HG03139 (cell line): ENCODE measurements around the gene SLC41A1.

ENCODE experiments used
- ATAC-seq: cut with Tn5 transposase; IDR thresholded peaks from one replicate; pipeline ENCODE4 v1.9.1; 2021; ENCODE audit not compliant: unreplicated experiment

Gene SLC41A1

DNA sequence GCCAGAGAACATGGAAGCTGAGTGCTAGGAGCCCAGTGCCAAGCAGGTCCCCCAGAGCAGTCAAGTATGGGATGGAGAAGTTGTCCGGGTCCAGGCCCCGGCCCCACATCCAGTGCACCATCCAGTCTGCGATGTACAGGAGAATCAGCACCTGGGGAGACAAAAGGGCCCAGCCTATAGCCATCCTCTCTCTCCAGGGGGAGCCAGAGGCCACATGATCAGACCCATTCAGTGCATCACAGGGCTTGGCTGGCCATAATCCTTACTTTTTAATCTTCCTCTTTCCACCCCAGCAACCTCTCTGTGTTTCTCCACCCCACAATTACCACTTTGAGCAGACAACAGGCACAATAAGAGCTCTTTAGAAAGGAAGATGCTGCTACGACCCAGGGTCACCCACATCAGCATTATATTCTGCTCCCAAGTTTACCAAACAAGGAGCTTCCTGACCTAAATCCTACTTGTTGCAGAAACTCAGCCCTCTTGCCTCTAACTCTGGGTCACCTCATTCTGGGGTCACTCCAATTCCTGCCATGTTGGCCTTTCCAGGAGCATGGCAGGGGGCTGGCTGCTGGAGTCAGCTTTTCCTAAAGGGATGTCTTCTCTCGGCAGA, 21.3 kb downstream of the SLC41A1 start:
- ATAC-seq: peak; percentile 60

DNA sequence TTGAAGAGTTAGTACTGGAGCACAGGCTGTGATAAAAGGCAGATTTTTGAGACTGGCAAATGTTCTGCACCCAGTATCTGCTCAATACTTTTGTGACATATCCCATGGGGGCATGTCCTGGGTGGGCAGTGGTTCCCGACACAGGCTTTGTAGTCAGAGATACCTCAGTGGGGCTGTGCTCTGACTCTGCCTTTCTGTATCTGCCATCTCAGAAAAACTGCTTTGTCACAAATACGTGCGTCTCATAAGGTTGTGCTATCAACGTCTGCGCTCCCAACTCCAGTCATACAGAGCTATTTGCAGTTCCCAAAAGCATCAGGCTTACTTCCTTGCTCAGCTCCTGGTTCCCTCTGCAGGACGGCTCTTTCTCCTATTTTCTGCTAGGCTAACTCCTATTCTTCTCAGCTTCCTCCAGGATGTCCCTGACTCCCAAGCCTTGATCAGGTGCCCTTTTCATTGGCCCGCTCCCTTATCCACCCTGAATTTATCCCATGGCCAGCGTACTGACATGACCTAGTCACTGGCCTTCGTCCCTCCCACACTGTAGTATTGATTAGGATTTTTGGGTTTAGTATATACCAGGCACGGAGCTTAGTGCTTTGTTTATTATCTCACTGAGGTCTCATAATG, 25.6 kb downstream of the SLC41A1 start:
- ATAC-seq: no peak

DNA sequence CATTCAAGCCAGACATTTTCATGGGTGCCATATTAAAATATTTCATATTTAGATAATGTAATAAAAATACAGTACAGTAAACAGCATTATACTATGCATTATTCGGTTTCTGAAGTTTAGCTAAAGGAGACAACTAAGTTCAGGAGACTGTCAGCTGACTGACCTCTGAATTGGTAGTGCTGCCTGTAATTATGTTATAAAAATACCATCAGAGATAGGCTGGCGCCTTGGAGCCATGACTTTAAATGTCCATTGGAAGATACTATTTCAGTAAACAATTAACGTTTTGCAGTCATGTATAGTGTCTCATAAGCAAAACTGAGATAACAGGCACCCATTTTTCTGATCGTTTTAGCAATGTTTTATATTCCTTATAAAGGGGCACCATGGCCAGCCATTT, 26.4 kb downstream of the SLC41A1 start:
- ATAC-seq: no peak

DNA sequence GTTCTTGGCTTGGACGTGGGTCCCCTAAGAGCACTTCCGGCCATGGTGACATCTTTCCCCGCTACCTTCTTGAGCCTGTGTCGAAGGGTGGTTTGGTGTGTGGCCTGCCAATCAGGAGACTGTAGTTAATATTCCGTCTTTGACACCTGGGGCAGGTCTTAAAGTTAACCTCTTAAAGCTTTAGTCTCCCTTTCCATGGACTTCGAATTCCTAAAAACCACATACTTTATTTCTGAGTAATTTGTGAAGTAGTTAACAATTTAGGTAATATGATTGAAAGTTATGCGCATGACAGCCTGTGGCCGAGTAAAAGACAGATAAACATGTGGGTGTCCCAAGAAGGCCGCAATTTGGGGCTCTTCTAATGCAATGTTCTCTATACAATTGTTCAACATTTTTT, 27.6 kb downstream of the SLC41A1 start:
- no peak for ATAC-seq

DNA sequence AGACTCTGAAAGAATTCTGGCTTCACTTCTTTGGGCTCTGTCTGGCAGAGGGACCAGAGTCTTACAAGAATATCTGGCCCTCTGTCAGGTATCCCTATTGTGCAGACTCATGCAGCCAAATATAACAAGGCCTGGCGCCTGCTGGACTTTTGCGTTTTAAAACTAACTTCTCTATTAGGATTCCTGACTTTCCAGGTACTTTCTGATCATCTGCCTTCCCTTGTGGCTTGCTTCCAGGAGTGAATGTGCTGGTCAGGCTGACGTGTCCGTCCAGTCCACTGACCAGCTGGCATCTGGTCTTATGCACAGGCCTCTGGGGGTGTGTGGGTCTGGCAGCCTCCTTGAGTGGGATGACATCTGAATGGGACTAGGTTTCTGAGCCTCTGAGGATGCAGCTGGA, 29.1 kb downstream of the SLC41A1 start:
- no peak for ATAC-seq

DNA sequence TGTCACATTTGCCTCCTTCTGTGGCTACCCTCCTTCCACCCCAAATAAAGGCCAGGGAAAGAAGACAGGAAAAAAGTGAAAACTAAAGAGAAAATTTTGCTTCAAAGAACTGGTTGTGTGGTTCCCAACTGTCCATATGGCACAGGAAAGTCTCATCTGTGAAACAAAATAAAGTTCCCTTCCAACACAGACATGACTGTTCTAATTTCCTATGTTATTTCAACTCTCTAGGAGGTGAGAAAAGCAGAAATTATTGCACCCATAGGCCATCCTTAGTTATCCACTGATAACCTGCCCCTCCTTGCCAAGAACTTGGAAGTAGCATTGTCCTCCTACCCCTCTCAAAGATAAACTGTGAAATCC, 29.6 kb downstream of the SLC41A1 start:
- ATAC-seq: no peak

DNA sequence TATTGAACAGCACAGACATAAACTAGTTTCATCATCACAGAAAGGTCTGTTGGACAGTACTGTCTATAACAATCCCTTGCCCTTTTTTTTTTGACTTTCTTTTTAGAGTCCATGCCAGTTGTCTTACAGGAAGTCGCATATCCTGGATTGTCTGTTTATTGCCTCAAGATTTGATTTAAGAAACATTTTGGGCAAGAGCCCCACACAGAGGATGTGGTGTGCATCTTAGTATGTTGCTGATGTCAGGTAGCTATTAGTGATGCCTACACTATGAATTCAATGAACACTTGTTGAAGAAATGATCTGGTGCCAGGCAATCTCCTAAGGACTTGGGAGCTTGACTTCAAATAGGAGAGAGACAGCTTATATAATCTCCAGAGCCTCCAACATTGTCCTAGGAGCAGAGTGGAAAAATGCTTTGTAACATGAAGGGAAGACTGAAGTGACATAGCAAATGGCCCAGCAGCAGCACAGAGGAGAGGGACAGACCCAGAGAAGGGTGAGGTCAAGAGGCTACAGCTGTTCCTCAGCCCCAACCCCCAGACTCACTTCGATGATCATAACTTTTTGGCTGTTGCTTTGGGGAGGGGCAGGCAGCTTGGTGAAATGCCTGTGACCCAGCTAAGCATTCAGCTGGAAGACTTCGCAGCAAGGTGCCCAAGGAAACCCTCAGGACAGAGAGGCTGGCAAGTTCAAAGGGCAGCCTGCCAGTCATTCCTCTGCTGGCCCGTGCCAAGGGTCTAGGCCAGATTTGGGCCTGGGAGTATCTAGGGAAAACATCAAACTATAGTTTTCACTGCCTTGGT, 30.2 kb downstream of the SLC41A1 start:
- no peak for ATAC-seq

DNA sequence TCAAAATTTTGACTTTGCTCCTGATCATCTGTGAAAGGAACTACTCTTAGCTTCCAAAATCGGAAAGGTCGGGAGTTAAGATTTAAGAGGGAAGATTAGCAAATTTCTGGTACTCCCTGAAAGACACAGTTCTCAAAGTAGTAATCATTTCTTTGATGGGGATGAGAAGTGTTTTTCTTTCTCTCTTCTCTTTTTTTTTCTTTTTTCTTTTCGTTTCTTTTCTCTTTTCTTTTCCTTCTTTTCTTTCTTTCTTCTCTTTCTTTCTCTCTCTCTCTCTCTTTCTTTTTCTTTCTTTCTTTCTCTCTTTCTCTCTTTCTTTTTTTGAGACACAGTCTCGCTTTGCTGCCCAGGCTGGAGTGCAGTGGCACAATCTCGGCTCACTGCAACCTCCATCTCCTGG, 32.7 kb downstream of the SLC41A1 start:
- ATAC-seq: no peak

DNA sequence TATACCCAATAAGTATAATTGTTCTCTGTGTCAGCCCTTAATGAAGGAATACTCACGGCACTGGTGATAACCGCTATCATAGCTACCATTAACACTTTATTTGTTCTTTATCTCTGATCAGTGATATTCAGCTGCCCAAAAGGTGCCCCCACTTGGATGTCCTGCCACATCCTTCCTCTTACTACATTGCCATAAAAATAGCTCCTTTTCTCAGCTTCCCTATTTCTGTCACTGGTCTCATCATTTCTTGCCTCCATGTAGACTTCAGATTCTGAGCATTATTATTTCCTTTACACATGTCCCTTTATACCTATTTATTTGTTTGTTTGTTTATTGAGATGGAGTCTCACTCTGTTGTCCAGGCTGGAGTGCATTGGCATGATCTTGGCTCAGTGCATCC, 35.0 kb downstream of the SLC41A1 start:
- no peak for ATAC-seq

DNA sequence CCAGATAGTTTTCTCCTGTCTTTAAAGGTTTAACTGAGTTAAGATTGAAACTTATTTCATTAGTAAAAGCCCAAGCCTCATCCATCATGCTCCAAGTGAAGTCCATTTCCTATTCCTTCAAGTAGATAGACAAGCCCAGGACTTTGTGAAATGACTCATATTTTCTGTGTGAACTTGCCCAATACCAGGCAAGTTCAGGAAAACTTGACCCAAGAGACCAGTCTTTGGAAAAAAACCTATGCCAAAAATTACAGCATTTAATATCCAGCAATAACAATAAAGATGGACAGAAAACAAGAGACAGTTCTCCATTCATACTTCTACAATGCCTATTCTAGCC, 37.3 kb downstream of the SLC41A1 start:
- ATAC-seq: no peak

DNA sequence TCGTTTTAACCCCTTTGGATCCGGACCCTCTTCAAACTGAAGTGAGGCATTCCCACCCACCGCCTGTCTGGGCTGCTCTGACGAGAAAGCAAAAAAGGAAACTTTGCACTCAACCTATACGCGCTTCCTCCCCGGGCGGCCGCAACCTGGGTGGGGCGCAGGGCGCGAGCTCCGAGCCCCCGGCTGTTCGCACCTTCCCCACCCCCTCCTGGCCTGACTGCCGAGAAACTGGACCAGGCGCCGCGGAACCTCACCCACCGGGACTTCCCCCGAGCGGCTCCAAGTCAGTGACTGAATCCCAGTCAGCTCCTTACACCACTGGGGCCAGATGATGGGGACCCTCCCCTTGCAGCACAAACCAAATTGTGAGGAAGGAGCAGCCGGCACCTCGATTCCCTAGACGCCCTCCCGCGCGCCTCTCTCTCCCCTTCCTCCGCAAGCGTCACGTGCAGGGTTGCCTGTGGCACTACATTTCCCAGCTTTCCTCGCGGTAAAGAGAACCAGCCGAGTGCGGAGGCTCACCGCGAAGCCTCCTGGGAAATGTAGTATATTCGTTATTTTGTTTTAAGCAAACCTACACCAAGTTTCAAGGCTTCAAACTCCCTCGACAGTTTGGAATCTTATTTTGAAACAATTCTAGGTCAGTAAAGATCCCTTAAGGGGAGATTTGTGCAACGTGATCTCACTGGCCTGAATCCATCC, 37.8 kb downstream of the SLC41A1 start, which contains the start of gene RAB29:
RAB29 (minus strand) TSS at position 468 of the 702 bp plus-strand sequence. CDS start 526 bp downstream, outside the sequence.
- ATAC-seq: peak; percentile 79

DNA sequence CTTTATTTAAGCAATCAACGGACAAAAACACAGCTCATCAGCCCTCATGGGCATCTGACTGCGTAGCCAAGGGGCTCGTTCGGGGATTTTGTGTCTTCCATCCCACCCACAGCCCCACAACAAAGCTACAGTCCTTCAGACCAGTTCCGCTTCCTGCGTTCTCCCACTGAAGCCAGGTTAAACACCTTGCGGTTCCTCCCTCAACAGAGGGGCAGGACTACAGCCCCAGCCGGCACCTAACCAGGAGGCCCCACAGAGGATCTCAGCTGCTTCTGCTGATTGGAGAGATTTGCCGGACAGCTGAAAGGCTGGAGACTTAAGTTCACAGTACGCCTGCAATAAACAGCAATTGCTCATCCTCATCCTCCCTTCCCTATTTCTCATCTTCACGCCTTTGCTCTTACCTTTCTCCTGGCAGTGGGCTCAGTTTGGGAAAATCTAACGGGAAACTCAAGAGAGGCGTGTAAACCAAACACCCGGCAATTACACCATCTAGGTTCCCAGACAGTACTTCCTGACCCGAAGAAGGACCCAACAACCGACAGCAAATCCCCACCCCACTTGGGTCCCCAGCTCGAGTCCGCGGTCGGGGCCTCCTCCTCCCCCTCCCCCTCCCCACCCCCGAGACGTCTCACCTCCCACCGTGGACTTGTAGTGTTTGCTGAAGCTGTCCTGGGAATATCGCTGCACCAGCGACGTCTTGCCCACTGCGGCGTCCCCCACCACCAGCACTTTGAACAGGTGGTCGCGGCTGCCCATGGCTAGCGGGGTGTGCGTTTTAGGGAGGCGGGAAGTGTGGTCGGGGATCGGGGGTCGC, 38.6 kb downstream of the SLC41A1 start:
- ATAC-seq: no peak

DNA sequence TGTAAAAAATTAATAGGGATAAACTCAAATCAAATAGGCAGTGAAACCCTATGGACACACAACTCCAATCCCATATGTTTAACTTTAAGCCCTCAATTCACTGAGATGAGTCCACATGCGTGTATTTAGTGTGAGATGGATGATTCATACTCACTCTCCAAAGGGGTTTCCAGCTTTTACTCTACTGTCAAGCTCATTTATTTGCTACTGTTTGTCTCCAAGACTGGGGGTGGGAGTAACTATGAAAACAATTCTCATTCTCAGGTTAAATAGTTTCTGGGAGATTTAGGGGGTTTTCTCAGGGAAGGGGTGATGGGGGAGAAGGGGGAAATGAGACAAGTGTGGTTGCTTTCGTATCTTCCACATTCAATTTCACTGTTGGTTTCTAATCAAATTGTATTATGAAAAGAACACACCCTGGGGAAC, 40.4 kb downstream of the SLC41A1 start:
- ATAC-seq: no peak

DNA sequence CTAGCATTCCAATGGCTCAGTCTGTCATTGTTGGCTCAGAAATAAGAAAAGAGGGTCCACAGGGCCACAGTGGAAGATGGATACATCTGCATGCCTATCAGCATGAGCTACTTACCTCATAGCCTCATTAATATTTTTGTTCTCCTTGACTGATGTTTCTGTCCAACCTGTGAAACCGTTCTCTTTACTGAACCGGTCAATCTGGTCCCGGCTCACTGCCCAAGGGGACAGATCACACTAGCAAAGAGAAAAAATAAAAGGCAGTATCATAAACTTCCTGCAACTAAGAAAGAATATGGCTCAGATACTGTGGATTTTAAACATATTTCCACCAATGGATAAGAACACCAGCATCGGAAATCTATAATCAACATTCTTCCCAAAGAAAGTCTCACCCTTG, 42.4 kb downstream of the SLC41A1 start:
- no peak for ATAC-seq

DNA sequence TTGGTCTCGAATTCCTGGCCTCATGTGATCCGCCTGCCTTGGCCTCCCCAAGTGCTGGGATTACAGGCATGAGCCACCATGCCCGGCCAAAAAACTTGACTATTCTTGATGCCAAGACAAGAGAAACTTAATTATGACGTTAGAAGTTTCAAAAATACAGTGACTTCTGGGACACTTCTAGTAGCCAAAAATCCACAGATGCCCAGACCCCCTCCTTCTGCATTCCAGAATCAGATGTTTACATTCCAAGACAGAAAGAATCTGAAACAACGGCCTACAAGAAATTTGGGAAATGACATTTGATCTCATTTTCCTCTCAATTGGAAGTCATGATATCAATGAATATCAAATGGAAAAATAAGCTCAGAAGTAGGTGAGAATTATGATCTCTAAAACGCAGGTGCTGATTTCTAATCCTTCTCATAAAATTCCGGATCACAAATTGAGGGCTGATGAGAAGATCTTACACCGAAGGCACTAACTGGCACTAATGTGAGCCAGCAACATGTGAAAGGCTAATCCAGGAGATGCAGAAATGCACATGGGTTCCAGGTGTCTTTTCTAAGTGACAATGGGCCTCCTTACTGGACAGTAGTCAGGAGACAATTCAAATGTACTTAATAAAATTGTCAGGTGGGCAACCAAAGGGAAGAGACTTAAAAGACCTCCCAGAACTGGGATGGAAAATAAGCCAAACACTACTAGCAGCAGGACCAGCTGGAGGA, 43.2 kb downstream of the SLC41A1 start:
- no peak for ATAC-seq

DNA sequence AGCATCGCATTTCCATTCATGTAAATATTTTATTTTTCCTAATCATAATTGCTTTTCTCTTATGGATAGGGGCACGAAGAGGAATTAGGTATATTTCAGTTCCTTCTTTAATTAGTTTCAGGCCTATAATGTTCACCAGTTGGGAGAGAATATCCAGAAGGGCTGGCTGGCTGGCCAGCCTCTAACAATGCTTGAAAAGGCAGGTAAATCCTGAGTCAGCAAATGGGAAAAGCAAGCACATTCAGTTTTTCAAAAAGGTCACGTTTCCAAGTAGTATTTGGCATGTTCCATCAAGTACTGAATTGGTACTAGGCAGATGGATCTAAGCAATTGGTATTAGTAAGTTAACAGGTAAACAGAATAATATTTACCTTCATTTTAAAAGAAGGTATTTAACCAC, 45.8 kb downstream of the SLC41A1 start:
- ATAC-seq: no peak

DNA sequence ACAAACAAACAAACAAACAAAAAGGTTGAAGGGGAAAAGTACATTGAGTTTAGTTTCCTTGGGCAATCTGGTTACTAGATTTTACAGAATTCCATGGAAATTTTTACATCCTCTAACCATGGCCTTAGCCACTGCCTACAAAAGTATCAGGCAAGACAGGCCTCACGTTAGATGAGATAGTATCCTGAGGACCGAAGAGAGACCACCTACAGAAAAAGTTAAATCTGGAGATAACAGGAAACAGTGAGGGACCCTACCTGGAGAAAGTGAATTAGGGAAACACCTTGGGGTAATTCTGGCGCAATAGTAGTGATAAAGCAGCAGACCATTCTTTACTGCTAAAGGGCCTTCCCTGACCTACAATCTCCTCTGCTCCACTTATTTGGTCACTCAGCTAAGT, 46.4 kb downstream of the SLC41A1 start:
- no peak for ATAC-seq

DNA sequence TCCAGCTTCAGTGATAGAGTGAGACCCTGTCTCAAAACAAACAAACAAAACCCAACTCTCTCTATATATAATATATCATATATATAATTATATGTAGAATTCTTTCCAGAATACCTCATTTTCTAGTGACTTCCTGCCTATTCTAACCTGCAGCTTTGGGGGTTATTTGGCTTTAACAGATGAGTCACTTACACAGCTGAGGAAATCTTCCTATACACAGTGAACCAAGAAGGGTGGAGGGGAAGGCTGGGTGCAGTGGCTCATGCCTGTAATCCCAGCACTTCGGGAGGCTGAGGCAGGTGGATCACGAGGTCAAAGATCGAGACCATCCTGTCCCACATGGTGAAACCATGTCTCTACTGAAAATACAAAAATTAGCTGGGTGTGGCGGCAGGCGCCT, 47.0 kb downstream of the SLC41A1 start:
- ATAC-seq: no peak

DNA sequence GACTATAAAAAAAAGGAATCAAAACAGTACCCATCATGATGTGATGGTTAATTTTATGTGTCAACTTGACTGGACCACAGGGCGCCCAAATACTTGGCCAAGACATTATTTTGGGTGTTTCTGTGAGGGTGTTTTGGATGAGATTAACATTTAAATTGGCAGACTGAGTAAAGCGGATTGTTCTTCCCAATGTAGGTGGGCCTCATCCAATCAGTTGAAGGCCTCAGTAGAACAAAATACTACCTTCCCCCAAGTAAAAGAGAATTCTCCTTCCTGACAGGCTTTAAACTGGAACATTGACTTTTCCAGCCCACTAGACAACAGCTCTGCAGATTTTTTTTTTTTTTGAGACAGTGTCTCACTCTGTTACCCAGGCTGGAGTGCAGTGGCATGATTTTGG, 48.4 kb downstream of the SLC41A1 start:
- no peak for ATAC-seq

DNA sequence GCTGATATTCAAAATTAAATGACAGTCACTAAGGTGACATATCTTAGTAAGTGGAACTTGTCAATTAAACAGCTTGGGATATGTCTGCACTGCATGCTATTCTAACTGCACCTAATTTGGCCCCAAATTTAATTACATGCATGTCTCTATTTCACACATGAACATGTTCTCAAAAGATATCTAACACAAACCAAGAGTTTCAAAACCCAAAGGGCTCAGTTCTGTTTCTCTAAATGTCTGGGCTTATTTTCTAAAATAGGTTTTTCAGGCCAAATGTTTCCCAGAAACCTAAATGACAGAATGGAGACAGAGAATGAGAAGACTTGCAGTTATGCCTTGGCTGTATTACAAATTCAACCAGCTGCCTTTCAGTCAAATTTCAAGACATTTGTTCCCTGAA, 49.0 kb downstream of the SLC41A1 start:
- ATAC-seq: no peak
